Measurements from ENCODE around the gene SRCIN1.
"Not testable (repeated sequence)": the region's sequence is repeated elsewhere in the genome, so short reads cannot be mapped to it uniquely, and the experiment has no call there.

The SRCIN1 gene, protein sequence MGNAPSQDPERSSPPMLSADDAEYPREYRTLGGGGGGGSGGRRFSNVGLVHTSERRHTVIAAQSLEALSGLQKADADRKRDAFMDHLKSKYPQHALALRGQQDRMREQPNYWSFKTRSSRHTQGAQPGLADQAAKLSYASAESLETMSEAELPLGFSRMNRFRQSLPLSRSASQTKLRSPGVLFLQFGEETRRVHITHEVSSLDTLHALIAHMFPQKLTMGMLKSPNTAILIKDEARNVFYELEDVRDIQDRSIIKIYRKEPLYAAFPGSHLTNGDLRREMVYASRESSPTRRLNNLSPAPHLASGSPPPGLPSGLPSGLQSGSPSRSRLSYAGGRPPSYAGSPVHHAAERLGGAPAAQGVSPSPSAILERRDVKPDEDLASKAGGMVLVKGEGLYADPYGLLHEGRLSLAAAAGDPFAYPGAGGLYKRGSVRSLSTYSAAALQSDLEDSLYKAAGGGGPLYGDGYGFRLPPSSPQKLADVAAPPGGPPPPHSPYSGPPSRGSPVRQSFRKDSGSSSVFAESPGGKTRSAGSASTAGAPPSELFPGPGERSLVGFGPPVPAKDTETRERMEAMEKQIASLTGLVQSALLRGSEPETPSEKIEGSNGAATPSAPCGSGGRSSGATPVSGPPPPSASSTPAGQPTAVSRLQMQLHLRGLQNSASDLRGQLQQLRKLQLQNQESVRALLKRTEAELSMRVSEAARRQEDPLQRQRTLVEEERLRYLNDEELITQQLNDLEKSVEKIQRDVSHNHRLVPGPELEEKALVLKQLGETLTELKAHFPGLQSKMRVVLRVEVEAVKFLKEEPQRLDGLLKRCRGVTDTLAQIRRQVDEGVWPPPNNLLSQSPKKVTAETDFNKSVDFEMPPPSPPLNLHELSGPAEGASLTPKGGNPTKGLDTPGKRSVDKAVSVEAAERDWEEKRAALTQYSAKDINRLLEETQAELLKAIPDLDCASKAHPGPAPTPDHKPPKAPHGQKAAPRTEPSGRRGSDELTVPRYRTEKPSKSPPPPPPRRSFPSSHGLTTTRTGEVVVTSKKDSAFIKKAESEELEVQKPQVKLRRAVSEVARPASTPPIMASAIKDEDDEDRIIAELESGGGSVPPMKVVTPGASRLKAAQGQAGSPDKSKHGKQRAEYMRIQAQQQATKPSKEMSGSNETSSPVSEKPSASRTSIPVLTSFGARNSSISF

DNA sequence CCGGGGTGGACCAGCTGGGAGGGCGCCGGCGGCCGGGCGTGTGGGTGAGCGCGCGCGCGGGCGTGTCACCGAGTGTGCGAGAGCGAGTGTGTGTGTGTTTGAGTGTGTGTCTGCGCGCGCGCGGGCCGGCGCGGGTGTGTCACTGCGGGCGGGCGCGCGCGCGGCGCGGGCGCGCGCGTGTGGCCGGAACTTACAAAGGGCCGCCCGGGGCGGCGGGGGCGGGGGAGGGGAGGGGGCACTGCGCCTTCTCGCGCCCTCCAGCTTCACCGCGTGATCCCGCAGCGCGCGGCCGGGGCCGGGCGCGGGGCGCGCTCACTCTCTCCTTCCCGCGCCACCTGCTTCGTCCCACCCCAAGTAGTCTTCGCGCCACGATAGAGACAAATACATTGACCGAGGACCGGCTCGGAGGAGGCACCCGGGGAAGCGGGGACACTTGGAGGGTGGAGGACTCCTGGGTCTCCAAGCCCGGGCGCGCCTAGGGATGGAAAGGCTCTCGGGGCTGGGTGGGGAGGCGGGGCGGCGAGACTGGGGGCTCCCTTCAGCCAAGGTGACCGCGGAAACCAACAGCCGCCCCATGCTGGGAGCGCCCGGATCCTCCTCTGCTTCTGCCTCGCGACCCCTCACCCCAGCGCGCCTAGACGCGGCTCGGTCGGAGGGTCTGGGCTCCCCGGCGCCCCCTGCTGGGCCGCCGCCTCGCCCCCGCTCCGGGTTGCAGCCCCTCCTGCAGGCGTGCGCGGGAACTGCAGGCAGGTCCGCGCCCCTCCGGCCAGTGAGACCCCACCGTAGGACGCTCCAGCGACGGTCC is at the start of gene SRCIN1:
Gene SRCIN1, minus strand, starts transcription at position 112 of the 805 bp plus-strand sequence. CDS start 247 bp downstream, outside the sequence.
- peak; percentile 67 for DNase-seq (ENCODE audit: low spot score)

DNA sequence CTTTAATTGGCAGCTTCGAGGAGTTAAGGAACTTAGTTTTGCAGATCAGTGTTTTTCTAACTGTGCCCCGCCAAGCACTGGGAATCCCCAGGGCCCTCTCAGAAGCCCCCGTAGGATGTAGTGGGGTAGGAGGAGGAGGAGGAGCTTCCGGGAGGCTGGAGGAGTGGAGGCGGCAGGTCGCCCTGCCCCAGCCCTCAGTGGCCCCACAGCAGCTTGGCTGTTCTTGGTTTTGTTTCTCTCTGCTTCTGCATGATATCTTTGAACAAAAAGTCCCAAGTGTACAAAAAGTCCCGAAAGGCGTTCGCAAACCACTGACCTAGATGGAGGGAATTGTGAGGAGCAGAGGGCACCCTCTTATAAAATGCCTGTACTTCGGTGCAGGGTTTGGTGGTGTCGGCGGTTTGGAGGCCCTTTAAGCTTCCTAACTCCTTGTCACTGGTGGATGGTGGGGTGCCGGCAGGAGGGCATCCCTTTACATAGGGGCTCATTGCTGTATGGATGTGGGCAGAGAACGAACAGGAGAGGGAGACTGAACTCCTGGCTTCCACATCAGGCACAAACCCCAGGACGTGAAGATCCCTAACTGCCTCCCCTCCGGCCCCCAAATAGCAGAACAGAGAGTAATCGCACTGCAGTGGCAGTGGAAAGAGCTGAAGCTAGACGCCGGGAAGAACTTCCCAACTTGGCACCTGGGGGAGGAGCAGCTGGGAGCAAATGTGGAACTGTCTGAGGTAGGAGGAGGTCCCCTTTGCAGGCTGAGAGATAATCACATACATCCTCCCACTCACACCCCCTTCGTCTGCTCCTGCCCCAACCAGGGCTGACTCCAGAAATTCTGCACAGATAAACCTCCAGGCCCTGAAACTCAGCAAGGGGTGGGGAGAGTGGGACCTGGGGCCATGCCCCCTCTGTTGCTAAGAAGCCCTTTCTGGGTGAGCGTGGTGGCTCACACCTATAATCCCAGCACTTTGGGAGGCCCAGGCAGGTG is 49.0 kb upstream of the SRCIN1 start:
- DNase-seq (ENCODE audit: low spot score), result no peak

DNA sequence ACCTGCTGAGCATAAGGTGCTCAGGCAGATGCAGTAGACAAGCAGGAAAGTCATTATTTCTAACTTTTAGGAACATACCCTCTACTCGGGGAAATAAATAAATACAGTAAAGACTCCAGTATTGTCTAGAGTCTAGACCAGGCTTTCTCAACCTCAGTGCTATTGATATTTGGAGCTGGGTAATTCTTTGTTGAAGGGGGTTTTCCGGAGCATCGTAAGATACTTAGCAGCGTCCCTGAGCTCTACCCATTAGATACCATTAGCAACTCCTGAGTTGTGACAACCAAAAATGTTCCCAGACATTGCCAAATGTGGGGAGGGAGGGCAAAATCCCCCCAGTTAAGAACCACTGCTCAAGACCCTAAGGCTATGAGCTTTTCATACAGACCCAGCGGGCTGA is 47.9 kb upstream of the SRCIN1 start:
- no peak for DNase-seq (ENCODE audit: low spot score)

DNA sequence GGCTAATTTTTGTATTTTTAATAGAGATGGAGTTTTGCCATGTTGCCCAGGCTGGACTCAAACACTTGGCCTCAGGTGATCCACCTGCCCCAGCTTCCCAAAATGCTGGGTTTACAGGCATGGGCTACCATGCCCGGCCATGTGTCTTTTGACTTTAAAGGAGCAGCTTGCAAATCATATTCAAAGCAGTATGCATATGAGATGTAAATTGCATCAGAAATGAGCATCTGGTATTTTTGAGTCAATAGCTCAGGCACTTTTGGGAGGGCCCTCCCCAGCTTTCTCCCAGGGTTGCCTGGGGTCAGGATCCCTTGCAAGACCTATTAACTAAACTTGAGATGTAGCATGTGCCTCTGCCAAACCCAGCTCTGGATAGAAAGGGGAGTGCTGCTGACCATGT is 47.5 kb upstream of the SRCIN1 start:
- DNase-seq (ENCODE audit: low spot score), result no peak

DNA sequence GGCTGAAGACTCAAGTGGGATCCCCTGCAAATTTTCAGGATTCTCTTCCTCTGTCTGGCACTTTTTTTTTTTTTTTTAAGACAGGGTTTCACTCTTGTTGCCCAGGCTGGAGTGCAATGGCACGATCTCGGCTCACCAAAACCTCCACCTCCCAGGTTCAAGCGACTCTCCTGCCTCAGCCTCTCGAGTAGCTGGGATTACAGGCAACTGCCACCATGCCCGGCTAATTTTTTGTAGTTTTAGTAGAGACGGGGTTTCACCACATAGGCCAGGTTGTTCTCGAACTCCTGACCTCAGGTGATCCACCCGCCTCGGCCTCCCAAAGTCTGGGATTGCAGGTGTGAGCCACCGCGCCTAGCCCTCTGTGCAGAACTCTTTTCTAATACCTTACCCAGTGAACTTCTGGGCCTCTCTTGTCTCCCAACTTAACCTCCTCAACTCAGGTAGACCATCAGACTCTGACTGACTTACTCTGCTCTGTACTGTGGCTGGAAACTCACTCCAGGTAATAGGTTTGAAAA is 45.0 kb upstream of the SRCIN1 start:
- not testable (repeated sequence) for DNase-seq (ENCODE audit: low spot score)

DNA sequence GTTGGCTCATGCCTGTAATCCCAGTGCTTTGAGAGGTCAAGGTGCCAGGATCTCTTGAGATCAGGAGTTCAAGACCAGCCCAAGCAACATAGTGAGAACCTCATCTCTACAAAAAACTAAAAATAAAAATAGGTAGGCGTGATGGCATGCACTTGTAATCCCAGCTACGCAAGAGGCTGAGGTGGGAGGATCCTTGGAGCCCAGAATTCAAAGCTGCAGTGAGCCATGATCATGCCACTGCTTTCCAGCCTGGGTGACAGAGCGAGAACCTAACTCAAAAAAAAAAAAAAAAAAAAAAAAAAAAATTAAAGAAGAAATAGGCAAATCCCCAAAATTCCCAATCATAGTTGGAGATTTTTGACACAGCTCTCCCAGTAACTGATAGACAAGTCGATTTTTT is 32.2 kb upstream of the SRCIN1 start:
- DNase-seq (ENCODE audit: low spot score), result no peak

DNA sequence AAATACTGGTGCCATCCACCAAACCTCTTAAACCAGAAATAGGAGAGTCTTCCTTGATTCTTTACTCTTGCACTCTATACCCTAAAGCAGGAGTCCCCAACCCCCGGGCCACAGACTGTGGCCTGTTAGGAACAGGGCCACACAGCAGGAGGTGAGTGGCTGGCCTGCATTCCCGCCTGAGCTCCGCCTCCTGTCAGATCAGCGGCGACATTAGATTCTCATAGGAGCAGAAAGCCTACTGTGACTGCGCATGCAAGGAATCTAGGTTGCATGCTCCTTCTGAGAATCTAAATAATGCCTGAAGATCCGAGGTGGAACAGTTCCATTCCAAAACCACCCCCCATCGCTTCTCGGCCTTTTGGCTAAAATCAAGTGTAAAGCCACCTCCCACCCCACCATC is 30.3 kb upstream of the SRCIN1 start:
- DNase-seq (ENCODE audit: low spot score), result no peak

DNA sequence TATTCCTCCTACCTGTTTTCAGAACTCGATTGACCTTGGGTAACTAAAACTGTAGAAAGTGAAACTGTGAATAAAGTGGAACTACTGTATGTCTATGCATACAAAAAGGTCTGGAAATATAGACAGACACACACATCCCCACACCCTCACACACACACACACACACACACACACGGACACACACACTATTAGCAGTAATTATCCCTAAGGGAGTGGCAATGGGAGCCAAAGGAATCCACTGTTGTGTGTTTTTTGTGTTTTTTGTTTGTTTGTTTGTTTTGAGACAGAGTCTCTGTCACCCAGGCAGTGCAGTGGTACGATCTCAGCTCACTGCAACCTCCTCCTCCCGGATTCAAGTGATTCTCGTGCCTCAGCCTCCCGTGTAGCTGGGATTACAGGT is 26.6 kb upstream of the SRCIN1 start:
- DNase-seq (ENCODE audit: low spot score), result no peak

DNA sequence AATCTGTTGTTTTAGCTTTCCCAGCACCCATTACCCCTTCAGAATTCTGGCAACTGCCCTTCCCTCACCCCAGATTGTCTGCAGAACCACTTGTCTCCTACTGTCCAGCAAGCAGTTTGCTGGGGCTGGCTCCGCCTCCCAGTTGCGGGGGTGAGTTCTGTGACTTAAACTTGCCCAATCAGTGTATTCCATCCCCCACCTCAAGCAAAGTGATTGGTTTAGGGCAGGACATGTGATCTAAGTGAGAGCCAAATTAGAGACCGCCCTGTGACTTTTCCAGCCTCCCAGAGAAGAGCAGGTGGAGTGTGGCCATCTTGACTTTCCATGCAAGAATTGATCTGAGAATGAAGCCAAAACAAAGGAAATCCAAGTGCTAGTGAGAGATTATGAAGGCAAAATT is 22.7 kb upstream of the SRCIN1 start:
- DNase-seq (ENCODE audit: low spot score), result peak; percentile 10

DNA sequence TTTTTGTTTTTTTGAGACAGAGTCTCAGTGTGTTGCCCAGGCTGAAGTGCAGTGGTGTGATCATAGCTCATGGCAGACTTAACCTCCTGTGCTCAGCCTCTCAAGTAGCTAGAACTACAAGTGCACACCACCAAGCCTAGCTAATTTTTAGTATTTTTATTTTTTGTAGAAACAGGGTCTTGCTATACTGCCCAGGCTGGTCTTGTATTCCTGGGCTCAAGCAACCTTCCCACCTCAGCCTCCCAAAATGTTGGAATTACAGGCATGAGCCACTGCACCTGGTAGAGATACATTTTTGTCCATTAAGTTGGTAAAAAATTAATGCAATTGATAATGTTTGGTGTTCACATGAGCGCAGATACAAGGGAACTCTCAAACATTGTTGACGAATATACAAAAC is 22.2 kb upstream of the SRCIN1 start:
- no peak for DNase-seq (ENCODE audit: low spot score)

DNA sequence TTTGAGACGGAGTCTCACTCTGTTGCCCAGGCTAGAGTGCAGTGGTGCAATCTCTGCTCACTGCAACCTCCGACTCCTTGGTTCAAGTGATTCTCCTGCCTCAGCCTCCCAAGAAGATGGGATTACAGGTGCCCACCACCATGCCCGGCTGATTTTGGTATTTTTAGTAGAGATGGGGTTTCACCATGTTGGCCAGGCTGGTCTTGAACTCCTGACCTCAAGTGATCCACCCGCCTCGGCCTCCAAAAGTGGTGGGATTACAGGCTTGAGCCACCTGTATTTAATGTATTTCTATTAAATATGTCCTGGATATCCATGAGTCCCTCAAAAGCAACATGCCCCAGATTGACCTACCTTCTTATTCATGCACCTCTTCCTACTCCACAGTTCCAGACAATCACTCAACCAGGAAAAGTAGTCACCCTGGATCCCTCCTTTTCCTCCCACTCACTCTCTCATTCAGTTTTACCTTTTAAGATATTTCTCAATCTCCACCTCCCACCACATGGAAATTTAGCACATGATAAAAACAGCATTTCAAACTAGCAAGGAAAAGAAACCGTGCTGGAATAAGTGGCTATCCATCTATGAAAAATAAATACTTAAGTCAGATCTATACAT is 21.0 kb upstream of the SRCIN1 start:
- DNase-seq (ENCODE audit: low spot score), result not testable (repeated sequence)

DNA sequence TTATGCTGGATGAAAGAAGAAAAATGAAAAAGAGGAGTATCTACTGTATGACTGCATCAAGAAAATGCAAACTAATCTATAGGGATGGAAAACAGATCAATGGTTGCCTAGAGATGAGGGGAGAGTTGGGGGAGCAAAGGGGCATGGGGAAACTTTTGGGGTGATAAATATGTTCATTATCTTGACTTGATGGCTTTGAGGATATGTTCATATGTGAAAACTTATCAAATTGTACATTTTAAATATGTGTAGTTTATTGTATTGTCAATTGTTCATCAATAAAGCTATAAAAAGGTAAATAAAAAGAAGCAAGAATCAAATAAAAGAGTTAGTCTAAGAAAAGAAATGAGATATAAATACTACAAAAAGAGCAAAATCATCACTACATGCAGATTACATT is 19.7 kb upstream of the SRCIN1 start:
- no peak for DNase-seq (ENCODE audit: low spot score)

DNA sequence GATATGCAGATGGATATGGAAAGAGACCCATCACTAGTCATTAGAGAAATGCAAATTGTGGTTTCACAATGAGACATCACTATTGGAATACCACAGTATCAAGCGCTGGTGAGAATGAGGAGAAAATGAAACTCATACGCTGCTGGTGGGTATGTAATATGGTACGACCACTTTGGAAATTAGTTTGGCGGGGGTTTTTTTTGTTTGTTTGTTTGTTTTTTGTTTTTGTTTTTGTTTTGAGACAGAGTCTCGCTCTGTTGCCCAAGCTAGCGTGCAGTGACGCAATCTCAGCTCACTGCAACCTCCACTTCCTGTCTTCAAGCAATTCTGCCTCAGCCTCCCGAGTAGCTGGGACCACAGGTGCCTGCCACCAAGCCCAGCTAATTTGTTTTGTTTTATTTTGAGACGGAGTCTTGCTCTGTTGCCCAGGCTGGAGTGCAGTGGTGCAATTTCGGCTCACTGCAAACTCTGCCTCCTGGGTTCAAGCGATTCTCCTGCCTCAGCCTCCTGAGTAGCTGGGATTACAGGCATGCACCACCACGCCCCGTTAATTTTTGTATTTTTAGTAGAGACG is 19.1 kb upstream of the SRCIN1 start:
- not testable (repeated sequence) for DNase-seq (ENCODE audit: low spot score)

DNA sequence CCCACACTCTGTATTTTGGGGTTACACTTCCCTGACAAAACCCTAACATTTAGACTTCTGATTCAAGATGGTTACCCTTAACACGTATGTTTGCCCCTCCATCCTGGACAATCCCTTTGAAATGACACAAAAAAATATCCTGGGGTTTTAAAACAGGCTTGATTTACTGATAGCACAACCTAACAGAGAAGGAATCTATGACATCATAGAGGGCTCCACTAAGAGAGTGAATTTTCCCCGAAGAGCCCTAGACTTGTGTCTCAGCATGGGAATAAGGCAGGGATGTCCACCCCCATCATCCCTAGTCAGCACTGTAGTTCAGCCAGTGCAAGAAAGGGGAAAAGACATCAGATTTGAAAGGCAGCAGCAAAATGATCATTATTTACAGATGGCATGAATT is 15.8 kb upstream of the SRCIN1 start:
- peak; percentile 6 for DNase-seq (ENCODE audit: low spot score)

DNA sequence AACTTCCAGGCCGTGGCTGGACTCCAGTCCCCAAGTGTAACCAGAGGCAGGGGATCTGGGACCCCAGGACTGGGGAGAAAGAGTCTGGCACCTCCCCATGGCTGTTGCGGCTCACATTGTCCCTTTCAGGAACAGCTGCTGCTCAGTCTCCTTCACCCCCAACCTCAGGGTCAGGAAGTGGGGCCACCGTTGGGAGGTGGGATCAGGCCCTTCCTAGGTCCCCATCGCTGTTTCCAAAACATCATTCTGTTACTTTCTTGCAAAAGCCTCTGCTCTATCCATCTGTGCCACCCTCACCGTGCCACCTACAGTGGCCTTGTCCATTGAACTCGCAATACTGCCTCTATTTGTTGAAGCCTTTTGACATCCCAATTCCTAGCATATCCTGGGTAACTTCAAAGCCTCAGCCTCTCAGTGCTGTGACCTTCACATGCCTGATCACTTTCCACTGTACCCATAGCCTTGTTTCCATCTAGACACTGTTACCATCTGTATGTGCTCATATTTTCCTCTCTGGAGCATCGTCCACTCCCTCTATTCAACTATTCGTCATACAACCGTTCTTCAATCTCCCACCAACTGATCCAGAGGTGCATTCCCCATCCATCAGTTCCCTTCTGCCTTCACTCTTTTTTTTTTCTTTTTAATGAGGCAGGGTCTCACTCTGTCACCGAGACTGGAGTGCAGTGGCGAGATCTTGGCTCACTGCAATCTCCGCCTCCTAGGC is 15.0 kb upstream of the SRCIN1 start:
- peak; percentile 2 for DNase-seq (ENCODE audit: low spot score)

DNA sequence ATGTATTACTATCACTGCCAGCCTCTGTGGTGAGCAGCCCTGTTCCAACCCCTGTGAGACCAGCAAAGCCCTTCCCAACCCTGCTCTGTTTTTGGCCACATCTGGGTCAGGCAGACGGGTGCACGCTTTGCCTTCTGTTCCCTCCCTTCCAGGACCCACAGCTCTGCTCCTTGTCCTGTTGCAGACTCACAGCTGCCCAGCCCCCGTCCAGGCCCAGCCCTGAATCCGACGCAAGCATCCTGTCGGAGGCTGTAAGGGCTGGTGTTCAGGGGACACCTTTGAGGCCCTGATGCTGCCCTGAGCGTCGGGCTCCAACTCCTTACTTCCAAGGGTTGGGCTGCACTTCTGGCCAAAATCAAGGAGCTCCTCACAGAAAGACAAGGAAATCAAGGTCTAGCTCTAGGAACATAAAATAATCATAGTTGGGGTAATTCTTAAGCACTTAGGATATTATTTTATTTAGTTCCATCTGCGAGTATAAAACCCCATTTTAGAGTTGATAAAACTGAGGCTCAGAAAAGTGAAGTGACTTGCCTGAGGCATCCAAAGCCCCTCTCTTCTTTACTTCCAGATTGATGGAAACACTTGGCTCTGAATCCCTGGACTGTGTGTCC is 14.3 kb upstream of the SRCIN1 start:
- peak; percentile 8 for DNase-seq (ENCODE audit: low spot score)

DNA sequence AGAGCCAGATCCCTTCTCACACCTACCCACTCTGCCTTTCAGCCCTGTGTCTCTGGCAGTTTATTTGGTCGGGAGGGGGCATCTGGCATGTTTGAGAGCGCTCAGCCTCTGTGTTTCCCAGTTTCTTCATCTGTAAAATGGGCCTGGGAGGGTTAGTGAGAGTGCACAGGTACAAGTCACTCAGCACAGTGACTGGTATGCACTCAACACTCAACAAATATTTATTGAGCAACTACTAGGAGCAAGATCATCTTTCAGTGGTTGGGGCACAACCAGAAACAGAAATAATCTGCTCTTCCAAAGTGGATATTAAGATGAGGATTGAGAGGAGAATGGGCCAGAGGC is 13.7 kb upstream of the SRCIN1 start:
- DNase-seq (ENCODE audit: low spot score), result peak; percentile 7

All from AG20443 (cell line).